Measurements from ENCODE around the gene HBZ. TPM values are rescaled to one million over a fixed set of nuclear protein-coding genes. Genes with fewer than 3 reads are reported as not detected.
A peak's percentile ranks its signal among the peaks of the same experiment; 100 is the strongest.

HBZ gene
- 24.8 and 31.8 TPM in 2 replicates for total RNA-seq (2011; cell fraction: chromatin; rRNA removed; ENCODE audit: low replicate concordance)
- total RNA-seq (2011; cell fraction: nucleolus; rRNA removed): 215 and 289 TPM in 2 replicates
- total RNA-seq (2011; cell fraction: nucleoplasm; rRNA removed): 142 and 150 TPM in 2 replicates
- total RNA-seq (2014; rRNA removed) (207 and 227 TPM in 2 replicates), total RNA-seq (2014; rRNA removed; fragmentation: Illumina TruSeq; extraction: Trizol) (35.6 and 63.2 TPM in 2 replicates), total RNA-seq (2015; rRNA removed; fragmentation: Illumina TruSeq; extraction: Trizol) (53.5 and 58.0 TPM in 2 replicates), total RNA-seq (2021) (480 and 495 TPM in 2 replicates), polyA plus RNA-seq (2011; rRNA removed) (610 and 640 TPM in 2 replicates), polyA plus RNA-seq (2014; fragmentation: Illumina TruSeq; extraction: Trizol) (101 and 278 TPM in 2 replicates), polyA plus RNA-seq (2014; fragmentation: Nextera tagmentation; extraction: Ambion mirVana) (100 to 1,000 TPM in 1 of 2 experiments, 10 to 100 TPM in 1; 80.7 to 113 TPM), polyA plus RNA-seq (2014; rRNA removed) (365 and 410 TPM in 2 replicates), polyA minus RNA-seq (2011; rRNA and poly(A)+ RNA removed) (45.2 and 140 TPM in 2 replicates), Bru-seq, nascent RNA (percentile 93 among the genes with signal in this experiment), BruChase-seq, experiment 1, labeled RNA remaining after a 2-hour chase (percentile 99 among the genes with signal in this experiment), BruChase-seq, experiment 2, labeled RNA remaining after a 6-hour chase (percentile 98 among the genes with signal in this experiment)
- polyA plus RNA-seq (2011; cell fraction: cytosol; rRNA removed): 883 and 4,551 TPM in 2 replicates
- 162 and 437 TPM in 2 replicates for polyA plus RNA-seq (2011; cell fraction: nucleus; rRNA removed)
- polyA plus RNA-seq (2012): 135 and 513 TPM in 2 replicates
- 516 and 634 TPM in 2 replicates for polyA minus RNA-seq (2011; cell fraction: cytosol; rRNA and poly(A)+ RNA removed)
- 180 and 270 TPM in 2 replicates for polyA minus RNA-seq (2011; cell fraction: nucleus; rRNA and poly(A)+ RNA removed)
- long read RNA-seq, experiment 1, transcript HBZ-201 (3 exons, 755 nt): major isoform, 1,231 of 1,346 reads
- long read RNA-seq, experiment 1, partial matches to known transcripts: 106 of 1,346 reads
- long read RNA-seq, experiment 1, other reads (novel, unspliced or antisense): 9 of 1,346 reads
- long read RNA-seq, experiment 2, transcript HBZ-201 (3 exons, 755 nt): major isoform, 3,620 of 3,846 reads
- long read RNA-seq, experiment 2, partial matches to known transcripts: 135 of 3,846 reads
- long read RNA-seq, experiment 2, other reads (novel, unspliced or antisense): 91 of 3,846 reads
- long read RNA-seq, experiment 3, transcript HBZ-201 (3 exons, 755 nt): major isoform, 3,500 of 3,576 reads
- long read RNA-seq, experiment 3, partial matches to known transcripts: 54 of 3,576 reads
- long read RNA-seq, experiment 3, other reads (novel, unspliced or antisense): 22 of 3,576 reads

DNA sequence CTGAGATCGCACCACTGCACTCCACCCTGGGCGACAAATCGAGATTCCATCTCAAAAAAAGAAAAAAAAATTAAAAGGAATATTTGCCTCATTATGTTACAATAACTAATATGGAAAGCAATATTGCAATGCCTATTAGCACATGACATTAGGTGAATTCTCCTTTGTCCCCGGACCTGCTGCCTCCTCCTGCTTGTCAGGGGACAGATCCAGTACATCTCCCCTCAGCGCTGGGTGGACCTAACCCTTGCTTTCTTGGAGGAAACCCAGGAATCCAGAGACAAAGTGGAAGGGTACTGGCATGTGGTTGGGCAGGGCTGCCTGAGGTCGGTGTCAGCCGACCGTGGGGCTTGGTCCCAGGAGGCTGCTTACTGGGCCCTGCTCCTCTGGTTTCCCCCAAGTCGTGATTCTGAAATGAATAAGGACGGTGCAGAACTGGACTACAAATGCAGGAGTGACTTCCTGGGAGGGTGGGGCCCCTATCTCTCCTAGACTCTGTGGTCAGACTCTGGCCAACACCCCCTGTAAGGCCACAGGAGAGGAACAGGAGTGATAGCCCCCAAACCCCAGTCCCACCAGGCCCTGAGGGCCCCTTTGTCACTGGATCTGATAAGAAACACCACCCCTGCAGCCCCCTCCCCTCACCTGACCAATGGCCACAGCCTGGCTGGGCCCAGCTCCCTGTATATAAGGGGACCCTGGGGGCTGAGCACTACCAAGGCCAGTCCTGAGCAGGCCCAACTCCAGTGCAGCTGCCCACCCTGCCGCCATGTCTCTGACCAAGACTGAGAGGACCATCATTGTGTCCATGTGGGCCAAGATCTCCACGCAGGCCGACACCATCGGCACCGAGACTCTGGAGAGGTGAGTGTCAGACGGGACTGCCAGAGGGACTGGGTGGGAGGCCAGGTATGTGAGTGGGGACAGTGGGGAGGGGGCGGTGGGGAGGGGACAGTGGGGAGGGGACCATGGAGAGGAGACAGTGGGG lies at the start of gene HBZ:
HBZ (plus strand) TSS at position 504 of the 988 bp plus-strand sequence; CDS start at position 770, 266 bp downstream.
- ATAC-seq (peak; percentile 84), FAIRE-seq (peak; percentile 88), DNase-seq (ENCODE audit: extremely low read depth in 1 of 4, low spot score in 3 of 4) (peak; percentile 71 to 86 (median 80))
- H3K9me1 ChIP-seq (ENCODE audit: control insufficient read depth, insufficient read depth, low read length): no peaks in the 10 kb centered on the region
- 24% methylated on average over 13 of the region's 17 CpGs for WGBS (ENCODE audit: insufficient coverage, low coverage, missing lambda C conversion rate)
- H3K27ac ChIP-seq (ENCODE audit: extremely low read depth, low read depth, low read length): peak within 1 kb of the TSS; percentile 1; the same call in 2 of the 3 replicates
- H3K4me1 ChIP-seq (replicated peaks in 1 of 2; ENCODE audit: control insufficient read depth in 2 of 2, insufficient read depth in 2 of 2, low read length in 2 of 2): peaks cover 28% of the 10 kb centered on the region in 2 experiments; a peak in 4 of 5 replicates
- H3K27me3 ChIP-seq (ENCODE audit: control insufficient read depth in 2 of 2, insufficient read depth in 2 of 2, low read length in 2 of 2): no peaks in the 10 kb centered on the region
- in situ Hi-C loops (cut with MboI) (no loop called here), intact Hi-C loops (cut with micrococcal nuclease) (no loop called here)
- H3K9me3 ChIP-seq (replicated peaks; ENCODE audit: control insufficient read depth, insufficient read depth, low read depth, low read length): 0 out of 2 replicates have a peak, but pooled peaks cover 2% of the 10 kb centered on the region
- H4K20me1 ChIP-seq (replicated peaks; ENCODE audit: control insufficient read depth, insufficient read depth, low read length): no peaks in the 10 kb centered on the region
- H3K36me3 ChIP-seq (ENCODE audit: control insufficient read depth, insufficient read depth, low read length): no peaks in the 10 kb centered on the region
- no TSS peak for BruUV-seq (replicated peaks)
- H3K4me3 ChIP-seq: peak within 1 kb of the TSS; percentile 26
- CTCF ChIA-PET (ENCODE audit: low intra/inter-chr PET ratio): no interaction called here
- POLR2A ChIA-PET: interaction anchor here (1.0 kb wide), 1 partner anchor 9 kb away, joined by 3 read pairs; no protein-coding TSS in a partner anchor
- H3K4me2 ChIP-seq (ENCODE audit: insufficient read depth, low read length): peak within 1 kb of the TSS; percentile 67
- peak within 1 kb of the TSS; percentile 36 to 73; a peak in 3 of 4 replicates for H3K9ac ChIP-seq (ENCODE audit: insufficient read depth in 1 of 2, low read depth in 2 of 2, low read length in 2 of 2)
- peaks cover 2% of the 10 kb centered on the region; the same call in 1 of the 3 replicates for H3K79me2 ChIP-seq (ENCODE audit: control insufficient read depth, insufficient read depth, low read length)
- H2AFZ ChIP-seq (ENCODE audit: low read depth, low read length): no peak within 1 kb of the TSS
- TF ChIP-seq ZNF121 (CRISPR knock-in tag; conservative IDR thresholded peaks at IDR 0.05): no peak
- TF ChIP-seq, protein P1, sequence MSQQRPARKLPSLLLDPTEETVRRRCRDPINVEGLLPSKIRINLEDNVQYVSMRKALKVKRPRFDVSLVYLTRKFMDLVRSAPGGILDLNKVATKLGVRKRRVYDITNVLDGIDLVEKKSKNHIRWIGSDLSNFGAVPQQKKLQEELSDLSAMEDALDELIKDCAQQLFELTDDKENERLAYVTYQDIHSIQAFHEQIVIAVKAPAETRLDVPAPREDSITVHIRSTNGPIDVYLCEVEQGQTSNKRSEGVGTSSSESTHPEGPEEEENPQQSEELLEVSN (IDR thresholded peaks at IDR 0.05; ENCODE audit: borderline replicate concordance in 1 of 2, extremely low read depth in 1 of 2, insufficient read depth in 1 of 2, insufficient read length in 1 of 2, low read depth in 1 of 2, low read length in 1 of 2, poor library complexity in 1 of 2, severe bottlenecking in 1 of 2): no peak
- TF ChIP-seq, protein P2, sequence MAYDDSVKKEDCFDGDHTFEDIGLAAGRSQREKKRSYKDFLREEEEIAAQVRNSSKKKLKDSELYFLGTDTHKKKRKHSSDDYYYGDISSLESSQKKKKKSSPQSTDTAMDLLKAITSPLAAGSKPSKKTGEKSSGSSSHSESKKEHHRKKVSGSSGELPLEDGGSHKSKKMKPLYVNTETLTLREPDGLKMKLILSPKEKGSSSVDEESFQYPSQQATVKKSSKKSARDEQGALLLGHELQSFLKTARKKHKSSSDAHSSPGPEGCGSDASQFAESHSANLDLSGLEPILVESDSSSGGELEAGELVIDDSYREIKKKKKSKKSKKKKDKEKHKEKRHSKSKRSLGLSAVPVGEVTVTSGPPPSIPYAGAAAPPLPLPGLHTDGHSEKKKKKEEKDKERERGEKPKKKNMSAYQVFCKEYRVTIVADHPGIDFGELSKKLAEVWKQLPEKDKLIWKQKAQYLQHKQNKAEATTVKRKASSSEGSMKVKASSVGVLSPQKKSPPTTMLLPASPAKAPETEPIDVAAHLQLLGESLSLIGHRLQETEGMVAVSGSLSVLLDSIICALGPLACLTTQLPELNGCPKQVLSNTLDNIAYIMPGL (CRISPR knock-in tag; IDR thresholded peaks at IDR 0.05): no peak
- no peak for TF ChIP-seq E2F4 (CRISPR knock-in tag; IDR thresholded peaks at IDR 0.05; ENCODE audit: low read depth)
- TF ChIP-seq CXXC5 (CRISPR knock-in tag; IDR thresholded peaks at IDR 0.05): peak; percentile 12; the same call in 1 of the 2 replicates
- no peak for TF ChIP-seq NR4A1 (CRISPR knock-in tag; IDR thresholded peaks at IDR 0.05)
- TF ChIP-seq NR4A1 (tag; IDR thresholded peaks at IDR 0.05): peak; percentile 48; the same call in 1 of the 2 replicates
- TF ChIP-seq STAG1 (CRISPR knock-in tag; IDR thresholded peaks at IDR 0.05; ENCODE audit: borderline replicate concordance): no peak
- TF ChIP-seq ILF3 (IDR thresholded peaks at IDR 0.05; ENCODE audit: borderline replicate concordance): no peak
